ENCODE results near the gene EFCAB6. TPM values are rescaled to one million over a fixed set of nuclear protein-coding genes. Genes with fewer than 3 reads are reported as not detected.

Gene EFCAB6
- total and polyA plus RNA-seq, 3 donors from 2014 or later: 41.3 to 108 (median 81.5) TPM

- Histone ChIP-seq H3K9me3 (no peaks in the 10 kb centered on the region), H3K4me1 (no peaks in the 10 kb centered on the region), H3K36me3 (ENCODE audit: low read depth, missing control alignments) (no peaks in the 10 kb centered on the region), H3K27ac (no peak overlapping the region), H3K27me3 (no peaks in the 10 kb centered on the region), H3K4me3 (no peak overlapping the region)
- DNase-seq: no peak
- WGBS, 2 donors: 69 to 85% methylated on average over 10 to 11 of the region's 11 CpGs
- intact Hi-C loops (cut with DNase I; ENCODE audit: low total_unique reads): no loop called here
- TF ChIP-seq CTCF (IDR thresholded peaks at IDR 0.05) (no peak), POLR2A (IDR thresholded peaks at IDR 0.05) (no peak)
Measured at GRCh38 chr22:43555561-43556515, 256.3 kb downstream of the EFCAB6 start.

- TF ChIP-seq CTCF (IDR thresholded peaks at IDR 0.05) (no peak), POLR2A (IDR thresholded peaks at IDR 0.05) (no peak)
- Histone ChIP-seq H3K9me3 (no peaks in the 10 kb centered on the region), H3K4me1 (no peaks in the 10 kb centered on the region), H3K27ac (no peak overlapping the region), H3K27me3 (no peaks in the 10 kb centered on the region), H3K36me3 (ENCODE audit: low read depth, missing control alignments) (no peaks in the 10 kb centered on the region), H3K4me3 (no peak overlapping the region)
- WGBS, 2 donors: 94 to 96% methylated on average over 17 of the region's 17 CpGs
- DNase-seq: no peak
- intact Hi-C loops (cut with DNase I; ENCODE audit: low total_unique reads): no loop called here
Measured at GRCh38 chr22:43554694-43555365, 257.3 kb downstream of the EFCAB6 start.

DNA sequence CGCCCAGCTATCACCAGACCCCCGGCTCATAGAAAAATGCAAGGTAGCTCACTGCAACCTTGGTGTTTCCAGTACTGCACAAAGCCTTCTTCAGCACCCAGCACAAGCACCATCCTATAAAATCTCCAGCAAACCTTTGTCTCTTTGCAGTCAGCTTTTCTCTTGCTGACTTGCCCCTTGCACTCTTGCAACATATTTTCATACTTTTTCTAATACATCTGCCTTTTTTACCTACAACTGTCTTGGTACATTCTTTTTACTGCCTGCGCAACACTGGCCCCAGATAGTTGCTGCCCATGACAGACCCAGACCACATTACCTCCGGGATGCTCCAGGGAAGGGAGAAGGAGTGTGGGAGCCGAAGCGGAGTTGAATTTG lies 257.9 kb downstream of the EFCAB6 start:
- Histone ChIP-seq H3K27me3 (no peaks in the 10 kb centered on the region), H3K9me3 (no peaks in the 10 kb centered on the region), H3K4me3 (no peak overlapping the region), H3K36me3 (ENCODE audit: low read depth, missing control alignments) (no peaks in the 10 kb centered on the region), H3K27ac (no peak overlapping the region), H3K4me1 (no peaks in the 10 kb centered on the region)
- intact Hi-C loops (cut with DNase I; ENCODE audit: low total_unique reads): no loop called here
- 92% methylated on average over 6 of the region's 6 CpGs for WGBS, 2 donors
- DNase-seq: no peak
- TF ChIP-seq CTCF (IDR thresholded peaks at IDR 0.05) (no peak), POLR2A (IDR thresholded peaks at IDR 0.05) (no peak)

DNA sequence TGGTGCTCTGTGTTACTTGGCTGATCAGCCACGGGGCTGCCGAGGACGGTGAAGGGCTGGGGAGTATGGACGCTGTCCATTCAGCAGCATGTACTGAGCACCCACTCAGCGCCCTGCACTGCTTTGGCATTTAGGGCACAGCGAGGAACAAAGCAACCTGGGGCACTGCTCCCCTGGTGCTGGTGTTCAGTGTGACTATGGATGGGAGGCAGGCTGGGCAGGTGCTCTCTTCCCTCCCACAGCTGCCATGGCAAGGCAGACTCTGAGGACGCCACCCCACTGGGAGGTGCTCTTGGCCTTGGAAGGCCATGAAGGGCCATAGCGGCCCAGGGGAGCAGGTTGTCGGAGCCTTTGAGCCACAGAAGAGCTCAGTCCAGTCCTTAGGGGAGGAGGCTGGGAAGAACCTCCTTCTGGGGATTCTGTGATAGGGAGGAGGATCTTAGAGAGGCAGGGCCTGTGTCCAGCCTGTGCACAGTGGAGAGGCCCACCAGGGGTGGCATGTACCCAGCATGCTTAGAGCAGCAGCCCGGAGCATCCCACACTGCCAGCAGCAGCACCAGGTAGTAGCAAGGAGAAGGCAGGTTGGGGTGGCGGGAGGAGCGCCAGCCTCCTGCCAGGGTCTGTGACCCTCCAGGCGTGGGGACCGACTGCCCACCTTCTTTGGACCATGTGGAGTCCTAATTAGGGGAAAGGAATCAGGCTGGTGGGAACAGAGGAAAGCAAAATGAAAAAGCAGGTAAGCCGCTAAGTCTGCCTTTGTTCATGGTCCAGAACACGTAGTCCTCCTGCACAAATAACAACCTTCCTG lies 258.4 kb downstream of the EFCAB6 start:
- Histone ChIP-seq H3K9me3 (no peaks in the 10 kb centered on the region), H3K4me3 (no peak overlapping the region), H3K27me3 (no peaks in the 10 kb centered on the region), H3K36me3 (ENCODE audit: low read depth, missing control alignments) (no peaks in the 10 kb centered on the region), H3K4me1 (no peaks in the 10 kb centered on the region), H3K27ac (no peak overlapping the region)
- 90 to 94% methylated on average over 12 to 16 of the region's 16 CpGs for whole genome bisulfite sequencing, 2 donors
- no peak for DNase-seq
- intact Hi-C loops (cut with DNase I; ENCODE audit: low total_unique reads): no loop called here
- no peak for TF ChIP-seq CTCF (IDR thresholded peaks at IDR 0.05)
- no peak for TF ChIP-seq POLR2A (IDR thresholded peaks at IDR 0.05)
